GM12878 (cell line): ENCODE results near the gene CTNNA2. TPM values are rescaled to one million over a fixed set of nuclear protein-coding genes. Genes with fewer than 3 reads are reported as not detected.

Experiments
- CEBPZ ChIP-seq: fragments of 150-350 bp; IDR thresholded peaks from 2 replicates; pipeline ENCODE4 v1.6.1; 2016; ENCODE audit warnings: low read depth, low read length
- FOXK2 ChIP-seq: fragments of 450-650 bp; IDR thresholded peaks from 2 replicates; pipeline ENCODE4 v1.6.1; 2017; ENCODE audit warnings: mild to moderate bottlenecking, moderate library complexity
- MYC ChIP-seq: IDR thresholded peaks from 2 replicates; pipeline ENCODE4 v1.6.1; 2011; ENCODE audit warnings: mild to moderate bottlenecking, low read length, moderate library complexity, inconsistent platforms; ENCODE audit not compliant: insufficient read depth, insufficient replicate concordance, insufficient read length, severe bottlenecking
- NFYB ChIP-seq: IDR thresholded peaks from 2 replicates; pipeline ENCODE4 v1.6.1; 2011; ENCODE audit warnings: low read depth, mild to moderate bottlenecking, low read length, improper control_type of control experiment, moderate library complexity; ENCODE audit not compliant: insufficient read depth
- NR2C1 ChIP-seq: fragments of 450-650 bp; IDR thresholded peaks from 2 replicates; pipeline ENCODE4 v1.6.1; 2017; ENCODE audit warnings: antibody characterized with exemption, mild to moderate bottlenecking, moderate library complexity
- RELB ChIP-seq: fragments of 450-650 bp; IDR thresholded peaks from 2 replicates; pipeline ENCODE4 v1.6.1; 2017; ENCODE audit warnings: low read depth, mild to moderate bottlenecking, moderate library complexity
- REST ChIP-seq: IDR thresholded peaks from 2 replicates; pipeline ENCODE4 v1.6.1; 2012; ENCODE audit warnings: mild to moderate bottlenecking, low read depth, low read length
- polyA plus RNA-seq, 11 experiments: library from polyadenylated mRNA; depleted of rRNA in 4 of 11; unstranded in 6 of 11; stranded (reverse) in 5 of 11; fragments of >200 nt; fragmentation: Nextera tagmentation in 4 of 11; fragmentation: Illumina TruSeq in 1 of 11; extraction: Ambion mirVana in 4 of 11; extraction: Trizol in 1 of 11; gene quantifications; 1 replicate in 1 of 11; 2 replicates in 10 of 11; pipeline versions ENCODE4 v1.2.1 to v1.2.3, GENCODE V29; 2011 to 2016; ENCODE audit warnings: inconsistent platforms in 2 of 11, missing spikeins in 2 of 11, low read depth in 1 of 11
- total RNA-seq, 4 experiments: library from RNA; depleted of rRNA in 3 of 4; stranded (reverse); fragments of >200 nt in 3 of 4; fragmentation: Illumina TruSeq in 1 of 4; extraction: Trizol in 1 of 4; gene quantifications; 2 replicates each; pipeline versions ENCODE4 v1.2.1 to v1.2.3, GENCODE V29; 2013 to 2021

CTNNA2 gene
- total and polyA plus RNA-seq, 10 of the 15 experiments (the other 5 are each of a cell fraction or from before 2014, with no cell fraction given) = 2.4 to 36.2 (median 6.6) TPM

GRCh38 chr2:79529636-79530035 is 16.8 kb downstream of the CTNNA2 start (continued):
- TF ChIP-seq FOXK2 (no peak), CEBPZ (no peak), REST (no peak), MYC (no peak), NR2C1 (no peak), NFYB (no peak), RELB (no peak)
